Epidermal melanocyte (primary cell): ENCODE data around the gene PSENEN.
A peak's percentile ranks its signal among the peaks of the same experiment; 100 is the strongest.

Experiments used
- DNase-seq: peaks from one replicate; pipeline ENCODE4 v3.0.0; 2011; ENCODE audit warnings: low spot score; ENCODE audit not compliant: insufficient read length

Gene PSENEN

GRCh38 chr19:35750167-35750566 lies 4.7 kb downstream of the PSENEN start:
- DNase-seq, result no peak

- no peak for DNase-seq
Observed at GRCh38 chr19:35751839-35752745, 6.6 kb downstream of the PSENEN start.

GRCh38 chr19:35752746-35753350 lies 7.4 kb downstream of the PSENEN start:
- no peak for DNase-seq

GRCh38 chr19:35753634-35754369 lies 8.4 kb downstream of the PSENEN start:
- DNase-seq, result no peak

GRCh38 chr19:35754370-35755130 lies 9.1 kb downstream of the PSENEN start:
- DNase-seq, result no peak

GRCh38 chr19:35755131-35755549 lies 9.7 kb downstream of the PSENEN start:
- DNase-seq, result no peak

- DNase-seq, result no peak
Observed at GRCh38 chr19:35755550-35756376, 10.3 kb downstream of the PSENEN start.

GRCh38 chr19:35756377-35757230 lies 11.2 kb downstream of the PSENEN start, which contains the start of gene HSPB6:
Gene HSPB6, minus strand, starts transcription at chr19:35757029. Its CDS starts 21 bp downstream, at chr19:35757008.
- DNase-seq, result no peak

- DNase-seq, result no peak
Observed at GRCh38 chr19:35757231-35757748, 11.8 kb downstream of the PSENEN start.

- peak; percentile 96 for DNase-seq
Observed at GRCh38 chr19:35757749-35758608, 12.5 kb downstream of the PSENEN start, which contains the start of gene PROSER3. Gene PROSER3, plus strand, starts transcription at chr19:35758176. Its CDS starts 40 bp downstream, at chr19:35758216.

GRCh38 chr19:35759697-35760096 lies 14.2 kb downstream of the PSENEN start:
- no peak for DNase-seq

GRCh38 chr19:35760711-35761349 lies 15.4 kb downstream of the PSENEN start:
- DNase-seq, result no peak

GRCh38 chr19:35764432-35765315 lies 19.2 kb downstream of the PSENEN start:
- DNase-seq, result no peak

- DNase-seq, result no peak
Observed at GRCh38 chr19:35766571-35767104, 21.2 kb downstream of the PSENEN start.

- DNase-seq, result no peak
Observed at GRCh38 chr19:35767288-35768081, 22.0 kb downstream of the PSENEN start.

- DNase-seq, result no peak
Observed at GRCh38 chr19:35768082-35768421, 22.6 kb downstream of the PSENEN start.
